Measurements from ENCODE around the gene PDE11A.
A peak's percentile ranks its signal among the peaks of the same experiment; 100 is the strongest.
"Not testable (repeated sequence)": the region's sequence is repeated elsewhere in the genome, so short reads cannot be mapped to it uniquely, and the experiment has no call there.

PDE11A gene

DNA sequence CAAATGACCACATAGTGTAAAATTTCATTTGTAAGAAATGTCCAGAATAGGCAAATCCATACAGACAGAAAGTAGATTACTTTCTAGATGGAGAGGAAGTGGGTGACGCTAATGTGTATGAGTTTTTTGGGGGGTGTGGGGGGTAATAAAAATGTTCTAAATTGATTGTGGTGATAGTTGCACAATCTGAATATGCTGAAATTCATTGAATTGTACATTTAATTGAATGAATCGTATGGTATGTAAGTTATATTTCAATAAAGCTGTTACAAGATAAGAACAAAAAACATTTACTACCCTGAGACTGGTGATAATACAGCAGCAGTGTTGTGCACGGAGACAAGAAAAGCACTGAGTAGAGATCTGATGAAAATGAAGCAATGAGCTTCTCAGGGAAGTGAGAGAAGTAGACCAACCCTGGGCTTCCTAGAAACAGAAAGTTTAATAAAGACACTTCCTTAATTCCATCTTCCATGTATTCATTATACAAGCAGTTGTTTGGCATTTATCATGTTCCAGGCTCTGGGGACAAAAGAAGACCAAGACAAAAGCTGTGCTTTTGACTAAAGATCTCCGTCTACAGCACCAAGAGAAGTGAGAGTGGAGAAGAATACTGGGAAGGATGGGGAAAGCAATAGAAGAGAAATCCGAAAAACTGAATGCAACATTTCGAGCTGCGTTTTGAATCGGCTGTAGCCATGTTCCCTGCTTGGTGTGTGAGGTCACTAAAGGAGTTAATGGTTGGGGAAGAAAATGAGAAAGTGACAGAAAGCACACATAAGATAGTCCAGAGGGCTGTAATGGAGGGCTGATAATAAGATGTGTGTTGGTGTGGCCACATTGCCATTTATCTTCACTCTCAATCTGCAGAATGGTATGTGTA is 1.8 kb upstream of the PDE11A start:
- DNase-seq, result peak; percentile 9 to 32 (median 26)

DNA sequence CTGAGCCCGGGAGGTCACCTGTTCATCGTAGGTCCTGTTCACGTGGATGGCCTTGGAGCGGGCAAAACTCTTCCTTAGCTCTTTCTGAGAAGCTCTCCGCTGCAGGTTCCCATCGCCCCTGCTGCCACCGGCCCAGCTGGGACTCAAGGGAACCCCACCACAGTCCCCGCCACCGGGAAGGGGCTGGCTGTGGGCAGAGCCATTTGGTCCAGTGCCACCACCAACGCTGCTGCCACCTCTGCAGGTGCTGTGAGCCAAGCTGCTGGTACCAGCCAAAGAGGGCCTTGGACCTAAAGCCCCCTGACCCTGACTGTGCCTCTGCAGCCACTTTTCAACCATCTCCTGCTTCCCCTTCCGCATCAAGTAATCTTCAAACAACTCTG is 586 bp downstream of the PDE11A start:
- DNase-seq, result no peak

DNA sequence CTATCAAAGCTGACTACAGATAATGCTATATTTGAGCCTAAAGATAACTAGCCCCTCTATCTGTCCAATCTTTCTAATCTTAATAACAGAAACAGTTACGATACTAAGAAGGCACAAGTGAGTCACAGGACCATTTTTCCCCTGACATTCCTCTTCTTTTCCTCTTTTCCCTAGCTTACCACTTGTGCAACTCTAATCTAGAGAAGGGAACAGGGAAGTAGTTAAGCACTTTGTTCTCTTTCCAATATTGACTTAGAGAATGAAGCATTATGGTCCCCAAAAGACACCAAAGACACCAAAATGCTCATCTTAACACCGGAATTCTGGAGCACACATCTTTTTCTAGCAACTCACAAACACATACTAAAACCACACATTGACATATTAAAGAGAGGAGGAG is 1.8 kb downstream of the PDE11A start:
- DNase-seq, result no peak

DNA sequence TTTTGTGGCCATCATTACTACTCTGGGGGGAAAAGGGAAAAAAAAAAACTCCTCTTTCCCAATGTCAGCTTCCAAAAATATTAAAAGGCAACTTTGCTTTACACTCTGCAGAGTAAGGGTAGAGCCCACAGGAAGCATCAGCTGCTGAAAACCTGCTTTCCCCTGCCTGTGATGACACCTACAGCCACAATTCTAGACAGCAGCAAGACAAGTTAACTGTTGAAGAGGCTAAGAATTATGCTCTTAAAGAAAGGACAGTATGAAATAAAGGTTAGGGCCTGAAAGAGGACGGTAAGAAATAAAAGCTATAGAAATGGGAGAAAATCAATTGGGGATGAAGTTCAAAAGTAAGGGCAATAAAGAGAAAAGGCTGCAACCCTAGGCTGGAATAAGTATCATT is 3.0 kb downstream of the PDE11A start:
- DNase-seq, result no peak

DNA sequence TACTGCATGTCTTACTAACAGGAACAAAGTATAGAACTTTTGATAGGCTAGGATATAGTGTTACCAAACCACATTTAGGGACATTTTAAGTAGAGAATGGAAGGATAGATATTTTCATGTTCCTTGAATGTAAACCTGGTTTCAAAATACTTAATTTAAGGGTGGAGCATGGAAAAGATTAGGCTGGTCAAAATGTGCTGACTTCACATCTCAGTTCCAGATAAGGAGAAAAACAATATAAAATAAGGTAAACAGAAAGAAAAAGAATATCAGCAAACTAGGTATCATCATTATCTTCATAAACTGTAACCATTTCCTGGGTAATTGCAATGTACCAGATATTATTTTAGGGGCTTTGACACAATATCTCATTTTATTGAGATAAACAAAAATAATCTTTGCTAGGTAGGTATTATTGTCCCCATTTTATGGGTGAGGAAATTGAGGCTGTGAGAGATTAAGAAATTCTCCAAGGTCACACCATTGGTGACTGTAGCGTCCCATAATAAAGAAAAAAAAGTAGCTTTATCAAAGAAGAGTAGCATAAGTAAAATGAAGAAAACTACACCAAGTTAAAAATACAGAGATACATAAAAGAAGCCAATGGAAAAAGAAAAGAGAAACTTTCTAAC is 3.6 kb downstream of the PDE11A start:
- no peak for DNase-seq

DNA sequence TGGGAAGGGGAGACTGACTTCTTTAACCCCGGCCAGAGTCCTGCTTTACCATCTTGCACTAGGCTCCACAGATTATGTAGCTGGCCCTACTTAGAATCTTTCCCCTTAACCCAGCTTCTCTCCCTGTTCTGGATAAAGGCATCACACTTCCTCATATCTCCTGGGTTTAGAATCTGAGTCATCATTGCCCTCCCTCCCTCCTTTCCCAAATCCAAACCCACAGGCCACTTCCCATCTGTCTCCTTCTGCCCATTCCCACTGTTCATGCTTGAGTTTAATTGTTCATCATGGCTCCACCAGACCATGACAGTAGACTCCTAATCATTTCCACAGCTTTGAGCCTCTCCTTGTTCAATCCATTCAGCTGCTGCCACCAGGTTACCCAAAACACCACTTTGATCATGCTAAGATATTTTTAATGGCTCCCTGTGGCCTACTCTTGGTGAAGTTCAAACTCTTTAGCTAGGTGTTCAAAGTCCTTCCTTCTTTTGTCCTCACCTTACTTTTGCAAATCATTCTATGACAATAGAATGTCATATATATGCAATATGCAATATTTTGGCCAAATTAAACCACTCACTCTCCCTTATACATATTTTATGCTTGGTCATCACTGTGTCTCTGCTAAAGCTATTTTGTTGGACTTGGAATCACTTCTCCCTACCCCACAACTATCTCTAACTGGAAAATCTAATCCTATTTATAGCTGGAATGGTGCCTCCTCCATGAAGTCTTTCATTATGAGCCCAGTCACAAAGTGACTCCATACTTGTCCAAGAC is 5.5 kb downstream of the PDE11A start:
- no peak for DNase-seq

DNA sequence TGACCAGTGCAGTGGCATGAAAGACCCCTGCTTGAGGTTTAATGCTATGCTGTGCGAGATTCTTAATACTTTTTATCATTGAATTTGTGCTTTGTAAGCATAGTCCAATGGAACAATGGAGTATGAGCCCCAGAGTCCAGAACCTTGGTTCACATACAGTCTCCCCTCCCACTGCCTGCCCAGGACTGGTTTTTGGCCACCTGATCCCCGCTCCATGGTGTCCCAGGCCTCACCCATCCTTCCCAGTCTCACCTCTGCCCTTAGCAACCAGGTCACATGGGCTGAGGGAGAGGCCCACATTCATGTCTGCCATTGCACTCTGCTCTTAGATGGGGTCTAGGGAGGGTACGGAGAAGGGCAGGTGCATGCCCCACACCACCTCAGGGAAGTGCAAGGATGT is 6.3 kb downstream of the PDE11A start:
- DNase-seq, result no peak

DNA sequence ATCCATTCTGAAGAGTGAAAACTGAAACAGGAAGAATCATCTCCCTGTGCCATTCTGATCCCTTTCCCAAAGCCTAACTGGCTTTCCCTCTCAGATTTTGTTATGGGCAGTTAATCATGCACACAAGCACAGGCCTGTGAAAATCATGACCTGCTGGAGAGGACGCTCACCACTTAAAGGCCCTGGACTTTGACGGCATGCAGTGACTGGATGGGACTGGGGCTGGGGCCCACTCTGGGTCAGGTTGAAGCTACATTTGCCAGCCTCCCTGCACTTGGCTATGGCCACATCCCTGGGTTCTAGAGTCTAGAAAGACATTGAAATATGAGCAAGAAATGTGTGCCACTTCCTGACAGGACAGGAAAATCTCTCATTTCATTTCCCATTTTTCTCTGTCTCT is 12.9 kb downstream of the PDE11A start:
- no peak for DNase-seq

DNA sequence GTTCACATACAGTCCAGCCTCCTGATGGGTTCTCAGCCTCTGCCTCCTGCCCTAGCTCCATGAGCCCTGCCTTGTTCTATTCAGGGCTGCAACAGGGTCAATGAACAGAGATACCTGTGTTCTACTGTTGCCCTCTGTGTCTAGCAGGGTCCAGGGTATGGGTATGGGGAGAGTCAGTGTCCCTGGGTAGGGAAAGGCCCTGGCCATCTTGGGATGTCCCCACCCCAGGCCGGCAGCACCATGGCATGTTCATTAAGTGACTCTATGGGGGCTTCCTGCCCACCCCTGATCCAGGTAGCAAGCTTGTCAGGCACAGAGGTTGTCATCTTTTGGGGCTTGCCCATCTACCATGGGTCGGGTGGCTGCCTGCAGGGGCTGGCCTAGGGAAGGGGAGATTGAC is 13.5 kb downstream of the PDE11A start:
- no peak for DNase-seq

DNA sequence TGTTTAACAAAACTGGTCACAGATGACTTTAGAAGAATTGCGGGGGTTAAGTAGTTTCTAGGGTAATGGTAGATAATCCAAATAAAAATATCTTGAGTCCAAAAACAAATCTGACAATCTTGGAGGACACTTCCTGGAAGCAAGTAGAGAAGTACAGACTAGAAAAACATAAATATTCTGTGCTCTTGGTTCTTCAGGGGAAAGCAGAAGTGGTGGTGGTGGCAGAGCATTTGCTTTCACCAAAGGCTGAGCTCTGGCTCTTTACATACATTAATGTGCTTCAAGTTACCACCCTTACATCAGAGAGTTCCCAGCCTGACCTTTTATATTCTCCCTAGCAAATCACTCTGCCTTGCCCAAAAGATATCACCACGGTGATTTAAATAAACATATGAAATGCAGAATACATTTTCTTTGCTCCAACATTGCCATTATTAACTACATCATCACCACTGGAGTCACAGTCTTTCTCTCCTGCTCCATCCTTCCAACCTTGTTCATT is 15.3 kb downstream of the PDE11A start:
- no peak for DNase-seq

DNA sequence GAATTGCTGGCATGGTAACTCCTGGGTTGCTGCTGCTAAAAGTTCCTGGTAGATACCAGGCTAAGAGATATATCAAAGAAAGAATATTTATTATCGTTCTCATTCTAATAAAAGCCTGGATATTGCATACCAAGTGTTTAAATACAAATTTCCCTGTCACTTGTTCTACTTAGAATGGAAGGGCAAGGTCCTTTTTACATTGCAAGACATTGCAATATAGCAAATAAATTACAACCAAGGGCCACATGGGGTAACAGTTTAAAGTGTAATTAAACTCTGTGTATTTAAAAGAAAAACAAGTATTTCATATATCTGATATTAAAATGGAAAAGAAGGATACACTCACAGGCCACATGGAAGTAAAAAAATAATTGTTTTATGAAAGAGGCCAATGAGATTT is 16.2 kb downstream of the PDE11A start:
- DNase-seq, result no peak

DNA sequence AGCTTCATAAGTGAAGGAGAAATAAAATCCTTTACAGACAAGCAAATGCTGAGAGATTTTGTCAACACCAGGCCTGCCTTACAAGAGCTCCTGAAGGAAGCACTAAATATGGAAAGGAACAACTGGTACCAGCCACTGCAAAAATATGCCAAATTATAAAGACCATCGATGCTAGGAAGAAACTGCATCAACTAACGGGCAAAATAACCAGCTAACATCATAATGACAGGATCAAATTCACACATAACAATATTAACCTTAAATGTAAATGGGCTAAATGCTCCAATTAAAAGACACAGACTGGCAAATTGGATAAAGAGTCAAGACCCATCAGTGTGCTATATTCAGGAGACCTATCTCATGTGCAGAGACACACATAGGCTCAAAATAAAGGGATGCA is 21.3 kb downstream of the PDE11A start:
- not testable (repeated sequence) for DNase-seq

DNA sequence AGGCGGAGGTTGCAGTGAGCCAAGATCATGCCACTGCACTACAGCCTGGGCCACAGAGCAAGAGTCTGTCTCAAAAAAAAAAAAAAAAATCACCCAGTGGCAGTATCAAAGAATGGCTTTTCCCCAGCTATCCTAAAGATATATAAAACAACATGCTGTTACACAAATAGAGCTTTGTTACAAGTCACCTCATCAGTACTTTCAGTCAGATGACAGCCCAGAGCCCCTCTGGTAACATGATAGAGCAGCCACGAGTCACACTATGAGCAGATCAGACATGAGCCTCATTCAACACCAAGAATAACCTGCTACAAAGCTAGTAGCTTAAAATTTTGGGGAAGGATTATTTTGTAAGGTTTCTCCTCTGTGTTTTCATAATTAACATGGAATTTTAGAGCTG is 25.2 kb downstream of the PDE11A start:
- DNase-seq, result no peak

DNA sequence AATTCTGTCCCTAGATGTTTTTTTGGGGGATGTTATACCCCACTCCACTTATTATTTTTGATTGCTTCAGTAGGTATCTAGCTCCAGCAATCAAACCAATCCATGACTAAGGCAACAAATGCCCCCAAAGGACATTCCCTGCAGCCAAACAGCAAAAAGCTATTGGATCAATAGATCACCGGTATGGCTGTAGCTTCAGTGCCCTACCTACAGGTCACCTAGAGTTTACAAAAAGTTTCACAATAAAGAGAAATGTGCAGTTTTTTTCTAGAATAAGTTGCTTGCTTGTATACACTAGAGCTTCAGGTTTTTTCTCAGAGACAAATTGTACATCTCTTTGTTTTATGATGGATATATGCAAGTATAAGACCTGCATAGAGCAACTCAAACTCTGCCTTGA is 27.7 kb downstream of the PDE11A start:
- DNase-seq, result no peak

DNA sequence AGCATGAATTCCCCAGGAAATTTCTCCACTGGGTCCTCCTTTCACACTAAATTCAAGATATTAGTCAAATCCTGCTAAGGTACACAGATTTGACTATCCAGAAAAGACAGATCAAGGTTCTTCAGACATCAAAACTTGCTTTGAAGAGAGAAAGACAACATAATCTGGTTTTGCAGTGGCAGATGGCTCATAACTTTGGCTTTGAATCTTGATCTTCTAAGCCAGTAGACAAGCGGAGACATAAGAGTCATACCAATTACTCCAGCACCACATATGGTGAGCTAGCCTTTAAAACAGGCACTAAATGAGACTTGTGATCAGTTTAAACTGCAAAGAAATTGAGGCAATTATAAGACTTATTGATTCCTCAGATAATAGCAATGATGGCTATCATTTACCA is 29.3 kb downstream of the PDE11A start:
- DNase-seq, result no peak

DNA sequence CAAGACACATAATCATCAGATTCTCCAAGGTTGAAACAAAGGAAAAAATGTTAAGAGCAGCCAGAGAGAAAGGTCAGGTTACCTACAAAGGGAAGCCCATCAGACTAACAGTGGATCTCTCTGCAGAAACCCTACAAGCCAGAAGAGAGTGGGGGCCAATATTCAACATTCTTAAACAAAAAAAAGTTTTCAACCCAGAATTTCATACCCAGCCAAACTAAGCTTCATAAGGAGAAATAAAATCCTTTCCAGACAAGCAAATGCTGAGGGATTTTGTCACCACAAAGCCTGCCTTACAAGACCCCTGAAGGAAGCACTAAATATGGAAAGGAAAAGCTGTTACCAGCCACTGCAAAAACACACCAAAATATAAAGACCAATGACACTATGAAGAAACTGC is 39.0 kb downstream of the PDE11A start:
- not testable (repeated sequence) for DNase-seq

DNA sequence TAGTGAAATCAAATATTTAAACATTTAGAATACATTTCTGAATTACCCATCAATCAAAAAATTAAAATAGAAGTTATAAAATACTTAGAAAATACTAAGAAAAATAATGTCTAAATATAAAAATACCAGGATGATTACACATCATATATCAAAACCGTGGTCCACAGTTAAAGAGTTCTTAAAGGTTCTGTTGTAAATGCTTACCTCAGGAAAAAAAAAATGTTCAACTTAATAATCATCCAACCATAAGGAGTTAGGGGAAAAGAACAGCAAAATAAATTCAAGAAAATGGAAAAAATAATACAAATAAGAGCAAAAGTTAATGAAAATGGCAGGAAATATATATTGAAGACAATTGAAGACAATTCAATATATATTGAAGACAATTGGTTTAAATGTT is 43.2 kb downstream of the PDE11A start:
- no peak for DNase-seq

DNA sequence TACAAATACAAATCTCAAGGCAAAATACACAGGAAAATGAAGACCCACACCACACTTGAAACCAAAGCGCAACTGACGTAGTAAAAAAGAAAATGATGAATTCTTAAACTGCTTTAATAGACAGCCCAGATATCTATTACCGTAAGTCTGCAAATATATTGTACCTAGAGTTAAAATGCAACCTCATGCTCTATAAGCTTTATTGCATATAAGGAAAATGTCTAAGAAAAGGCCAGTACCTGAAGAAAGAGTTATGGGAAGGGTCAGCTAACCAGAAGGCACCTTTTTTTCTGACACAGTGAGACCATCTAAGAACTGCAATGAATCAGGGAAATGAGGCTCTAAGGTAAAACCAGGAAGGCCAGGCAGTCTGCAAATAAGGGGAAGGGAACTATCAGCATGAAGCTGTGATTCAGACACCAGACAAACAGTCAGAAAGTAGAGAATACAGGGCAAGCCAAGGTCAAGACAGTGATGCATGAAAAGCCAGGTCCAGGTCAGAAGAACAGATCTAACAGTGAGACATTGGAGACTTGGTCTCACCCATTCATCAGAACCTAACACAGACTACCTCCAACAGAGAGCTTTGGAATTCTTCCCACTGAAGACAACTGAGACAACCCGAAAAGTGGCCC is 46.9 kb downstream of the PDE11A start:
- DNase-seq, result no peak

DNA sequence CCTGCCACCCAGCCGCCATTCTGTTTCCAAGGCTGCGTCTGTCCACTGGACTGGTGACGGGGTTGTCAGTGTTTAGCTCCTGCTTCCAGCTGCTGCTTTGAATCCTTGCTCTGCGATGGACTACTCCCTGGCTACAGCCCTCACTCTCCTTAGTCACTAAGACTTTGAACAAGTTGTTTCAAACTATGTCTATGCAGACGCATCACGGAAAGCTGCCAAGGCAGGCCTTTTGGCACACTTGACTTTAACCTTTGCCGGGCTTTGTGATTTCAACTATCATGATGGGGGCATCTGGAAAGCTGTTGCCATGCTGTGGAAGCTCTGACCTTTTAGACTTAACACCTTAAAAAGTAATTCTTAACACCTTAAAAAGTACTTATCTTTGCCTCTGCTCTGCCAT is 54.4 kb downstream of the PDE11A start:
- no peak for DNase-seq

DNA sequence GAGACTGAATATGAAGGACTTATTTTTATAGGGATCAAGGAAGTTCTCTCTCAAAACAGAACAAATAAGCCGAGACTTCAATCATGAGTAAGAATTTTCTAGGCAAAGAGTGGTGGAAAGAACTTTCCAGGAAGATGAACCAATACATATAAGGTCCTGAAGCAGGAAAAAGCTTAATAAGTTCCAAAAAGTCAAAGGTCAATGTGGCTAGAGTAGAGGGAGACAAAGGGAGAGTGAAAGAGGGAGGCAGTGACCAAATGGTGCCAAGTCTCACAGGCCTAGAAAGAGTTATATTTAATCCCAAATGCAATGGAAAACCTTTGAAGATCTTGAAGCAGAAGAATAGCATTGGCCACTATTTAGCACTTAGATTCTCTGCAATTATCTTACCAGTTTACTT is 56.0 kb downstream of the PDE11A start:
- no peak for DNase-seq

DNA sequence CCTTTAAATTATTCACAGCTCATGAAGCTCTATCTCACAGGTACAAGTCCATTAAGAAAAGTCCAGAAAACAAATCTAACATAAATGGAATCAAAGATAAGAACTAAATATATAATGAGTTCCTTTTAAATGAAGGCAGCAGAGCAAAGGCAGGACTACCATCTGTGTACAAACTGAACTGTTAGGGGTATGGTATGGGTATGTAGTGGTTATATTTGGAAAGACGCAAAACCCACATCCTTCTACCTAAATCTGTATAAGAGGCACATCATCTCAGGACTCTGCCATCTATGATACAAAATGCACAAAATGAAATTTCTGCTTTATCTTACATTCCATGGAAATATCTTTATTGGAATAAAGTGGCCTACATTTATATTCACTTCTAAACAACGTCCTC is 59.9 kb downstream of the PDE11A start:
- no peak for DNase-seq

DNA sequence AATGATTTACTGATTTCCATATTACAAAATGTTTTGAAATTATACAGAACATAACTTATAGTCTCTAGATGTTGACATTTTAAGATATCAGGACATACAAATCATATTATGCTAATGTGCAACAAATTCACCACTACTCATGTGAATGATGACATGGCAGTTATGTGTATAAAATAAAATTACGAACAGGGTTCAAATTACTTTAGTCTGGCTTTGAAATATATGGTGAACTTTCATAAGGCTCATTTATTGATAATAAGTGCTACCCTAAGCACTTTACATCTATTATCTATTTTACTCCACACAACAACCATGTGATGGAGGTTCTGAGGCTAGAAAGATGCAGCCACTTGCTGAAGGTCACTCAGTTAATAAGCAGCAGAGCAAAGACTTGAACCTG is 62.8 kb downstream of the PDE11A start:
- no peak for DNase-seq

DNA sequence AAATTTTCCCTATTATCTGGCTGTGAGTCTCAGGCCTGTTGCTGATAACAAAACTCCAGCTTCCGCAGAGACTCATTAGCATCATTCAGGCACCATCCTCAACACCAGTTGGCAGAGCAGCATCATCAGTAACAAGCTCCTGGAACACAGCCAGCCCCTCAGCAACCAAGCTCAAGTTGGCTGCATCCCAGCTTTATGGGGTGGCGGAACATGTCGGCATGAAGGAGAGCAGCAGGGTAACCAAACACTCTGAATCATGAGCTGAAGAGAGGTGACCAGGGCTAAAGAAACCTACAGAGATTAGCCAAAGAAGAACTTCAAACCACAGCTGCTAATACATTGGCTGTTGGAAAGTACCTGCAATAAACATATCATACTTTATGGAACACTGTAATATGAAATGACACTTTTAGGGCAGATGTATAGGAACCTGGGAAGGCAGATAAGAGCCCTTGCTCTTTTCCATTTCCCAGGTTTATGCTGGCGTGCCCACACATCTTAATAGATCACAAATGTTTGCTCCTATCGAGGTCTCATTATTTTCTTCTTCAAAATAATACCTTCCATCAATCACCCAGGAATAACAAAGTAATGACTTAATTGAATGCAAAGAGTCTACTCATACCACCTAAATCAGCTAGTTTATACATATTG is 63.8 kb downstream of the PDE11A start:
- no peak for DNase-seq
